ENCODE data around the gene CALHM3. TPM values are rescaled to one million over a fixed set of nuclear protein-coding genes. Genes with fewer than 3 reads are reported as not detected.
A peak's percentile ranks its signal among the peaks of the same experiment; 100 is the strongest.

Gene CALHM3
- total RNA-seq, 4 donors from 2014 or later = not detected

GRCh38 chr10:103512591-103513379 is 33.7 kb upstream of the CALHM3 start:
- Histone ChIP-seq H3K27ac (peak overlapping the region; percentile 85 to 94), H3K36me3 (no peaks in the 10 kb centered on the region), H3K9me3 (no peaks in the 10 kb centered on the region), H3K4me3 (no peak overlapping the region), H3K27me3 (no peaks in the 10 kb centered on the region), H3K4me1 (no peaks in the 10 kb centered on the region)
- no peak for DNase-seq
- intact Hi-C loops (cut with DNase I; ENCODE audit: low total_unique reads) = no loop called here
- TF ChIP-seq POLR2A (IDR thresholded peaks at IDR 0.05) (no peak), CTCF (IDR thresholded peaks at IDR 0.05) (no peak)

- Histone ChIP-seq H3K4me3 (no peak overlapping the region), H3K9me3 (no peaks in the 10 kb centered on the region), H3K27me3 (no peaks in the 10 kb centered on the region), H3K4me1 (no peaks in the 10 kb centered on the region), H3K36me3 (no peaks in the 10 kb centered on the region), H3K27ac (peak overlapping the region; percentile 85 to 94)
- DNase-seq = no peak
- no peak for TF ChIP-seq POLR2A (IDR thresholded peaks at IDR 0.05)
- TF ChIP-seq CTCF (IDR thresholded peaks at IDR 0.05) = no peak
- intact Hi-C loops (cut with DNase I; ENCODE audit: low total_unique reads) = no loop called here
These were observed 33.1 kb upstream of the CALHM3 start for GRCh38 chr10:103512166-103512565.

- Histone ChIP-seq H3K4me1 (peaks cover 0 to 1% of the 10 kb centered on the region in 2 donors), H3K9me3 (no peaks in the 10 kb centered on the region), H3K4me3 (no peak overlapping the region), H3K36me3 (no peaks in the 10 kb centered on the region), H3K27ac (peak overlapping the region; percentile 85 to 94), H3K27me3 (no peaks in the 10 kb centered on the region)
- DNase-seq = no peak
- intact Hi-C loops (cut with DNase I; ENCODE audit: low total_unique reads) = no loop called here
- TF ChIP-seq CTCF (IDR thresholded peaks at IDR 0.05) (no peak), POLR2A (IDR thresholded peaks at IDR 0.05) (no peak)
These were observed 32.0 kb upstream of the CALHM3 start for GRCh38 chr10:103510791-103511752.

GRCh38 chr10:103510046-103510685 is 31.1 kb upstream of the CALHM3 start:
- no peaks in the 10 kb centered on the region for H3K9me3 ChIP-seq
- H3K4me3 ChIP-seq = no peak overlapping the region
- no peaks in the 10 kb centered on the region for H3K27me3 ChIP-seq
- TF ChIP-seq CTCF (IDR thresholded peaks at IDR 0.05) (no peak), POLR2A (IDR thresholded peaks at IDR 0.05) (no peak)
- intact Hi-C loops (cut with DNase I; ENCODE audit: low total_unique reads) = no loop called here
- no peak overlapping the region for H3K27ac ChIP-seq
- peaks cover 4 to 6% of the 10 kb centered on the region in 2 donors for H3K4me1 ChIP-seq
- no peaks in the 10 kb centered on the region for H3K36me3 ChIP-seq
- no peak for DNase-seq
